SK-N-SH treated with all-trans-retinoic acid at 6 μM for 48 hours (cell line): Measurements from ENCODE around the gene KLHL4.

Experiments
- GLIS3 ChIP-seq: fragments of 250-450 bp; sonication (Bioruptor Pico); IDR thresholded peaks from 2 replicates; pipeline ENCODE4 v1.5.0; 2020; ENCODE audit warnings: mild to moderate bottlenecking, moderate library complexity
- OSR1 ChIP-seq: fragments of 250-450 bp; sonication (Bioruptor Pico); IDR thresholded peaks from 2 replicates; pipeline ENCODE4 v1.8.0; 2022; ENCODE audit warnings: moderate library complexity, mild to moderate bottlenecking, inconsistent platforms
- PATZ1 ChIP-seq: fragments of 250-450 bp; sonication (Bioruptor Pico); IDR thresholded peaks from 2 replicates; pipeline ENCODE4 v1.8.0; 2020; ENCODE audit warnings: mild to moderate bottlenecking, moderate library complexity, borderline replicate concordance
- RARB ChIP-seq: fragments of 250-450 bp; sonication (Bioruptor Pico); IDR thresholded peaks from 2 replicates; pipeline ENCODE4 v1.8.0; 2021; ENCODE audit warnings: mild to moderate bottlenecking, moderate library complexity
- SNAI2 ChIP-seq: fragments of 250-450 bp; sonication (Bioruptor Pico); IDR thresholded peaks from 2 replicates; pipeline ENCODE4 v1.5.0; 2020; ENCODE audit warnings: mild to moderate bottlenecking, moderate library complexity
- TOX ChIP-seq: fragments of 250-450 bp; sonication (Bioruptor Pico); IDR thresholded peaks from 2 replicates; pipeline ENCODE4 v1.8.0; 2021; ENCODE audit warnings: mild to moderate bottlenecking, moderate library complexity, borderline replicate concordance
- ZNF565 ChIP-seq: fragments of 450-650 bp; formaldehyde crosslinking; conservative IDR thresholded peaks from 2 replicates; pipeline ENCODE4 v1.5.0; 2020; ENCODE audit warnings: low read depth, mild to moderate bottlenecking, moderate library complexity

GRCh38 chrX:87710580-87710979, 193.0 kb downstream of the KLHL4 start:
- TF ChIP-seq PATZ1 (CRISPR knock-in tag), result no peak
- TF ChIP-seq GLIS3 (CRISPR knock-in tag), result no peak
- TF ChIP-seq ZNF565, result no peak
- no peak for TF ChIP-seq TOX
- TF ChIP-seq SNAI2 (CRISPR knock-in tag), result no peak
- no peak for TF ChIP-seq RARB (CRISPR knock-in tag)
- TF ChIP-seq OSR1 (CRISPR knock-in tag), result no peak
